GM19035 (cell line): ENCODE data around the gene FRMD5.
"Not testable (repeated sequence)": the region's sequence is repeated elsewhere in the genome, so short reads cannot be mapped to it uniquely, and the experiment has no call there.

ENCODE experiments used
- ATAC-seq: cut with Tn5 transposase; IDR thresholded peaks from one replicate; pipeline ENCODE4 v1.9.1; 2021; ENCODE audit not compliant: unreplicated experiment

The FRMD5 gene

GRCh38 chr15:43867096-43867495 is 328.0 kb downstream of the FRMD5 start:
- ATAC-seq = no peak

DNA sequence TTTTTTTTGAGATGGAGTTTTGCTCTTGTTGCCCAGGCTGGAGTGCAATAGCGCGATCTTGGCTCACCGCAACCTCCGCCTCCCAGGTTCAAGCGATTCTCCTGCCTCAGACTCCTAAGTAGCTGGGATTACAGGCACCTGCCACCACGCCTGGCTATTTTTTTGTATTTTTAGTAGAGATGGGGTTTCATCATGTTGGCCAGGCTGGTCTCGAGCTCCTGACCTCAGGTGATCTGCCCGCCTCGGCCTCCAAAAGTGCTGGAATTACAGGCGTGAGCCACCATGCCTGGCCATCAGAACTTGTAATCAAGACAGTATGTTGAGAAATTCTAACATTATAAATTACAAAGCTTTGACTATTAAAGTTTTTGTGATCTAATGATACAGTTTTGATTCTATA is 328.4 kb downstream of the FRMD5 start:
- not testable (repeated sequence) for ATAC-seq

DNA sequence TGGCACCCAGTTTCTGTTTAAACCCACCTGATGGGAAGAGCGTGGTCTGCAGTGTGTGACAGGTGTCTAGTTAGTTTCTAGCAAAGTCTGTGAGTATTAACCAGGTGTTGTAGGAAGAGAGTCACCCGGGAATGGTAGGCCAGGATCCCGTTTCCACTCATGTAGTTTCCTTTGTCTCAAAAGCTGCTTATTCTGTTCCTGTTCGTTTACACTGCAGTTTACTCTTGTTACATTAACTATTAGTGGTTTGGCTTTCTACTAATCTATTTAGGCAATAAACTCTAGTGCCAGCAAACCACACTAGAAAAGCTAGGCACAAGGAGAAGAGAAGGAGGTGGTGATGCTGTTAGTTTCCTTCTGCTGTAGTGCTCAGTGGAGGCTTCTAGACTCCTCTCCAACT is 335.5 kb downstream of the FRMD5 start:
- no peak for ATAC-seq

DNA sequence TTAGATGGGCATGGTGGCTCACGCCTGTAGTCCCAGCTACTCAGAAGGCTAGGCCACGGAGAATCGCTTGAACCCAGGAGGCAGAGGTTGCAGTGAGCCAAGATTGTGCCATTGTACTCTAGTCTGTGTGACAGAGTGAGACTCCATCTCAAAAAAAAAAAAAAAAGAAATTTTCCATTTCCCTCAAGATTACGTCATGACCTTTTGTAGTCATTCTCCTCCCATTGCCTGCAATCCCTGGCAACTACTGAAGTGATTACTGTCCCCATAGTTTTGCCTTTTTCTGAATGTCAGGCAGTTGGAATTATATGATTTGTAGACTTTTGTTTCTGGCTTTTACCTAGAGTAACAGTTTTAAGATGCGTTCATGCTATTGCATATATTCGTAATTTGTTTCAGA is 340.3 kb downstream of the FRMD5 start:
- ATAC-seq = no peak

- no peak for ATAC-seq
Observed at GRCh38 chr15:43852607-43853006, 342.5 kb downstream of the FRMD5 start.

GRCh38 chr15:43851251-43851650 is 343.8 kb downstream of the FRMD5 start:
- ATAC-seq = no peak

GRCh38 chr15:43845421-43845820 is 349.6 kb downstream of the FRMD5 start:
- no peak for ATAC-seq

GRCh38 chr15:43832485-43832884 is 362.6 kb downstream of the FRMD5 start:
- ATAC-seq = not testable (repeated sequence)

DNA sequence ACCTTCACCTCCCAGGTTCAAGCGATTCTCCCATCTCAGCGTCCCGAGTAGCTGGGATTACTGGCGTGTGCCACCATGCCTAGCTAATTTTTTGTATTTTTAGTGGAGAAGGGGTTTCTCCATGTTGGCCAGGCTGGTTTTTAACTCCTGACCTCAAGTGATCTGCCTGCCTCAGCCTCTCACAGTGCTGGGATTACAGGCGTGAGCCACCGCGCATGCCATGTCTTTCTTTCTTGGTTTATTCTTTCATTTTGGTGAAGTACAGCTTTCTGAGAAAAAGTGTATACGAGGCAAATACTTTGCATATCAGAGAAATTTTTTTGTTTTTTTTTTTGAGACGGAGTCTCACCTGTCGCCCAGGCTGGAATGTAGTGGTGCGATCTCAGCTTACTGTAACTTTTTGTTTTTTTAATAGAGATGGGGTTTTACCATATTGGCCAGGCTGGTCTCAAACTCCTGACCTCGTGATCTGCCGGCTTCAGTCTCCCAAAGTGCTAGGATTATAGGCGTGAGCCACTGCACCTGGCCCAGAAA is 363.5 kb downstream of the FRMD5 start:
- ATAC-seq = not testable (repeated sequence)

DNA sequence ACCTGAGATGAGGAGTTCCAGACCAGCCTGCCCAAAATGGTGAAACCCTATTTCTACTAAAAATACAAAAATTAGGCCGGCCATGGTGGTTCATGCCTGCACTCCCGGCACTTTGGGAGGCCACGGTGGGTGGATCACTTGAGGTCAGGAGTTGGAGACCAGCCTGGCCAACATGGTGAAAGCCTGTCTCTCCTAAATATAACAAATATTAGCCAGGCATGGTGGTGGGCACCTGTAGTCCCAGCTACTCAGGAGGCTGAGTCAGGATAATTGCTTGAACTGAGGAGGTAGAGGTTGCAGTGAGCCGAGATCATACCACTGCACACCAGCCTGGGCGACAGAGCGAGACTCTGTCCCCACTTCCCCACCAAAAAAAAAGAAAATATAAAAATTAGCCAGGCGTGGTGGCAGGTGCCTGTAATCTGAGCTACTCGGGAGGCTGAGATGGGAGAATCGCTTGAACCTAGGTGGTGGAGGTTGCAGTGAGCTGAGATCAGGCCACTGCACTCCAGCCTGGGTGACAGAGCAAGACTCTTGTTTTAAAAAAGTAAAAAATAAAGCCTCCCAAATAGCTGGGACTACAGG is 364.3 kb downstream of the FRMD5 start:
- not testable (repeated sequence) for ATAC-seq

- not testable (repeated sequence) for ATAC-seq
Observed at GRCh38 chr15:43829951-43830540, 365.0 kb downstream of the FRMD5 start.

DNA sequence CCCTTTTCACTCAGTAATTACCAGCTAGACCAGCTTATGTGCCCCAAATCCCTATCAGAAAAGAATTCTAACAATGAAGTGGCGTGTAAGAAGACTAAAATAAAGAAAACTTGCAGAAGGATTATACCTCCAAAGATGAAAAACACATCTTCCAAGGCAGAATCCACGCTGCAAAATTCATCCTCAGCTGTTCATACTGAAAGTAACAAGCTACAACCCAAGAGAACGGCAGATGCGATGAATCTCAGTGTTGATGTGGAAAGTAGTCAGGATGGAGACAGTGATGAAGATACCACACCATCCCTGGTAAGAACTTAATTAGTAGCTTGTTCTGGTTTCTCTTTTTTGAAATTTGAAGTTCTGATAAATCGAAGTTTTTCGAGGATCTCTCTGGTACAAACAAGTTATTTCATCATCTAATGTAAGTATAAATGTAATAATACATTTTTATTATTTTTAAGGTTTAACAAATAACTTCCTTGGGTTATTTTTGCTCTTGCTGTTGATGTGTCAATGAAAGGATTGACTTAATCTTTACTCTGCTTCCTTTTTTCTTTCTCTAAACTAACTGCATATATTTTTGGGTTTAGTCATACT is 366.9 kb downstream of the FRMD5 start:
- ATAC-seq = no peak

- peak; percentile 55 for ATAC-seq
Observed at GRCh38 chr15:43826508-43827341, 368.3 kb downstream of the FRMD5 start, which contains the start of gene WDR76. TSS of gene WDR76 (plus strand) at chr15:43827002. CDS start at chr15:43827033, 31 bp downstream.

DNA sequence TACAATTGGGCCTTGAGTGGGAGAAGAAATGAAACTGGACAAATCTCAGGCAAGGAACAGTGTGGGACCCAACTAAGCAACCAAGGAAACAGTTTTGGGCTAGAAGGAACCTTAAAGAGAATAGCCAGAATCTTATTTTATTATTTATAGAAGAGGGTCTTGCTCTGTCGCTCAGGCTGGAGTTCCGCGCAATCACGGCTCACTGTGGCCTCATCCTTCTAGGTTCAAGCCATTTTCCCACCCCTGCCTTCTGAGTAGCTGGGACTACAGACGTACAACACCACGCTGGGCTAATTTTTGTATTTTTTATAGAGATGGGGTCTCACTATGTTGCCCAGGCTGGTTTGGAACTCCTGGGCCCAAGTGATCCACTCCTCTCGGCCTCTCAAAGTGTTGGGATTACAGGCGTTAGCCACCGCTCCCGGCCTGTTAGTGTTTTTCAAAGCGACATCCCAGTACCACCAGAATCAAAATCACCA is 369.0 kb downstream of the FRMD5 start:
- no peak for ATAC-seq

GRCh38 chr15:43825305-43825704 is 369.8 kb downstream of the FRMD5 start:
- ATAC-seq = not testable (repeated sequence)

DNA sequence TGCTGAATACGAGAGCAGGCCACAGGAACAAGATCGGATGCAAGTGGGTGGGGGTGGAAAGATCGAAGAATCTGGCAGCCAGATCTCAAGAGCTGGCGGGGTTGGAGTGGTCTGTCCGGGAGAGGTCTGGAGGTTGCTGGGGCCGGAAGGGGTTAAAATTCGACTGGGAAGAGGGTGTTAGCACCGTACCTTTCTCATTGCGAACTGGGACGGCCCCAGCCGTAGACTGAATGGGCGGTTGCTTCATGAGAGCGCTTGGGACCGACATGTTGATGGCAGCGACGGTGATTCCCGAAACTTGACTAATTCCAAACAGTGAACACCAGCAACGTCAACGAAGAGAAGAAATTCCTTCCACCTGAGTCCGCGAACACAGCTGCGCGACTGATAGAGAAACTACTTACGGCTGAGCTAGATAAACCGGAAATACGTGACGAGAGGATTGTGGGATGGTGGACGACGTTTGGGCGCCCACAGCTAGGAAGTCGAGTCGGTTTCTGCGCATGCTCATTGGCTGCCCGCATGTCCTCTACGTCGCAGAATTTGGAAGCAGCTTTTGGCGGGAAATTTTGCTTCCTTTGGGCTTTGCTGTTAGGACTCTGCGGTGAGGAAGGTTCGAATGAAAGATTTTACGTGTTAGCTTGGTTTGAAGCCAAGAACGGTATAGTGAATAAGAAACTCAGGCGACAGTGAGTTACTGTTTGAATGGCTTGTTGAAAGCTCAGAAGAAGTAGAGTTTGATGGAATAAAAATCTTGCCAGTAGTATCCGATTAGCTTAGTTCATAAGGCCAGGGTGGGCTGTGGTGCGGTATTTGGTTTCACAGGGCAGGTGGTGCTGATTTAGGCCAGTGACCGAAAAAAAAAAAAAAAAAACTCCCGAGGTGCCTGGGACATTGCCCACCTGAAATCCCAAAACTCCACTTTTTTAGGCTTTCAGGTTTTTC is 370.5 kb downstream of the FRMD5 start, which contains the start of gene MFAP1:
Gene MFAP1 (minus strand): TSS at position 389 of the 945 bp plus-strand sequence. CDS start 121 bp downstream, at position 268.
- peak; percentile 73 for ATAC-seq

DNA sequence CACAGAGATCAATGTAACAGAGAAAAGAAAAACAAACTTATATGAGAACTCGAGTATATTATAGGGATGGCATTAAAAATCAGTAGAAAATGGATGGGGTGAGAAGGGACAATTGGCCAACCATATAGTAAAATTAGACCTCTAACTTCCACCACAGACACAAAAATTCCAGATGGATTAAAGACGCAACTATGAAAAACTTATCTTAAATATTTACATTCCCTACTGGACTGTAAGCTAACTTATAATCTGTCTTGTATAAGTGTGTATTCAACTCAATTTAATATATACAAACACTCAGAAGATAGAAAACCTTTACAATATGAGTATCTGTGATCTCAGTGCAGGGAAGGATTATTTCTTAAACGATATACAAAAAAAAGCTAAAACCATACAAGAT is 373.6 kb downstream of the FRMD5 start:
- ATAC-seq = no peak
